H1 (cell line): ENCODE data around the gene RALGAPB. TPM values are rescaled to one million over a fixed set of nuclear protein-coding genes. Genes with fewer than 3 reads are reported as not detected.

ENCODE experiments used
- CTCF ChIA-PET: fragments of 300-600 bp; sonication (Branson Sonifier 250); formaldehyde crosslinking; loops from one replicate; lab custom pipeline; 2021; ENCODE audit not compliant: partially characterized antibody; lab: Charles Lee
- POLR2A ChIA-PET: fragments of 300-600 bp; sonication (Branson Sonifier 250); formaldehyde crosslinking; loops from one replicate; lab custom pipeline; 2021; ENCODE audit warnings: inconsistent platforms; ENCODE audit not compliant: partially characterized antibody; lab: Charles Lee
- DNase-seq, 2 experiments: peaks; one replicate each; pipeline versions ENCODE4 v3.0.0 to v3.0.0-alpha.2; 2010 to 2022; ENCODE audit warnings: low spot score in 2 of 2, low read depth in 1 of 2, mixed read lengths in 1 of 2
- FAIRE-seq: peaks from 2 replicates; lab custom pipeline; 2011; peaks lifted over from hg19 to GRCh38; lab: Jason Lieb, UNC
- H2AFZ ChIP-seq: 2 replicates; pipeline ENCODE4 v1.8.1; 2012; ENCODE audit warnings: low read length, inconsistent platforms
- H2AK5ac ChIP-seq: 2 replicates; pipeline ENCODE4 v1.6.1; 2013; ENCODE audit warnings: low read depth, low read length
- H2BK120ac ChIP-seq: replicated peaks from 2 replicates; pipeline ENCODE3; 2013; ENCODE audit warnings: low read depth, low read length, inconsistent platforms
- H2BK12ac ChIP-seq: 2 replicates; pipeline ENCODE4 v1.6.1; 2013; ENCODE audit warnings: low read depth, low read length
- H2BK15ac ChIP-seq: 2 replicates; pipeline ENCODE4 v1.6.1; 2013; ENCODE audit warnings: low read length
- H2BK20ac ChIP-seq: 2 replicates; pipeline ENCODE4 v1.6.1; 2013; ENCODE audit warnings: low read length
- H2BK5ac ChIP-seq: 2 replicates; pipeline ENCODE4 v1.6.1; 2013; ENCODE audit warnings: low read depth, low read length
- H3K14ac ChIP-seq: 2 replicates; pipeline ENCODE4 v1.6.1; 2013; ENCODE audit warnings: inconsistent platforms; ENCODE audit not compliant: insufficient read length
- H3K18ac ChIP-seq: 2 replicates; pipeline ENCODE4 v1.6.1; 2013; ENCODE audit warnings: low read length; ENCODE audit errors: extremely low read depth
- H3K23ac ChIP-seq: 2 replicates; pipeline ENCODE4 v1.6.1; 2013; ENCODE audit warnings: inconsistent platforms; ENCODE audit not compliant: insufficient read length
- H3K23me2 ChIP-seq: 2 replicates; pipeline ENCODE4 v1.6.1; 2013; ENCODE audit warnings: low read depth, low read length
- H3K27ac ChIP-seq: 2 replicates; pipeline ENCODE4 v1.6.1; 2011; ENCODE audit warnings: low read depth, low read length, inconsistent platforms
- H3K27me3 ChIP-seq, 4 experiments: replicated peaks in 1 of 4; 1 replicate in 1 of 4; 2 replicates in 3 of 4; pipeline versions ENCODE4 v1.6.1 to v1.8.1; 2011 to 2013; ENCODE audit warnings: low read length in 3 of 4, mild to moderate bottlenecking in 3 of 4, inconsistent platforms in 2 of 4, mixed read lengths in 2 of 4, moderate library complexity in 1 of 4; ENCODE audit not compliant: control insufficient read depth in 3 of 4, insufficient read depth in 3 of 4; ENCODE audit errors: extremely low read depth in 1 of 4
- H3K36me3 ChIP-seq, 4 experiments: 2 replicates each; pipeline versions ENCODE4 v1.6.1 to v1.8.1; 2011 to 2013; ENCODE audit warnings: mild to moderate bottlenecking in 4 of 4, low read length in 3 of 4, moderate library complexity in 2 of 4, control low read depth in 1 of 4, inconsistent platforms in 1 of 4; ENCODE audit not compliant: insufficient read depth in 4 of 4, control insufficient read depth in 2 of 4
- H3K4ac ChIP-seq: replicated peaks from 2 replicates; pipeline ENCODE3; 2013; ENCODE audit warnings: low read length, low read depth, mixed read lengths, inconsistent platforms; ENCODE audit not compliant: insufficient read length
- H3K4me1 ChIP-seq, 4 experiments: replicated peaks in 1 of 4; 1 replicate in 1 of 4; 2 replicates in 3 of 4; pipeline versions ENCODE4 v1.6.1 to v1.8.1; 2011 to 2013; ENCODE audit warnings: low read length in 3 of 4, inconsistent platforms in 2 of 4, mixed read lengths in 1 of 4; ENCODE audit not compliant: insufficient read depth in 4 of 4, control insufficient read depth in 3 of 4
- H3K4me2 ChIP-seq, 2 experiments: 2 replicates each; pipeline versions ENCODE4 v1.6.1 to v1.8.1; 2011 to 2013; ENCODE audit warnings: low read depth in 2 of 2, low read length in 2 of 2, control low read depth in 1 of 2, inconsistent platforms in 1 of 2, mild to moderate bottlenecking in 1 of 2; ENCODE audit not compliant: insufficient read depth in 1 of 2
- H3K4me3 ChIP-seq, 4 experiments: fragments of 200-600, 300-600 bp in 1 of 4; sonication (generic), shearing (Covaris generic), sonication (Bioruptor Twin) in 1 of 4; 2 replicates each; pipeline versions ENCODE4 v1.5.1 to v1.8.1; 2011 to 2016; ENCODE audit warnings: low read length in 4 of 4, low read depth in 3 of 4, control low read depth in 2 of 4, inconsistent platforms in 2 of 4, mild to moderate bottlenecking in 2 of 4, mixed read lengths in 1 of 4, moderate library complexity in 1 of 4; ENCODE audit not compliant: insufficient read depth in 2 of 4; ENCODE audit errors: extremely low read depth in 1 of 4
- H3K56ac ChIP-seq: replicated peaks from 2 replicates; pipeline ENCODE3; 2013; ENCODE audit warnings: low read depth, mild to moderate bottlenecking, mixed read lengths, low read length, inconsistent platforms; ENCODE audit not compliant: insufficient read length
- H3K79me1 ChIP-seq: 2 replicates; pipeline ENCODE4 v1.6.1; 2013; ENCODE audit warnings: low read depth, low read length, control low read depth
- H3K79me2 ChIP-seq, 2 experiments: 2 replicates each; pipeline versions ENCODE4 v1.6.1 to v1.8.1; 2012 to 2013; ENCODE audit warnings: low read length in 2 of 2, mild to moderate bottlenecking in 2 of 2, inconsistent platforms in 1 of 2; ENCODE audit not compliant: insufficient read depth in 2 of 2, control insufficient read depth in 1 of 2
- H3K9ac ChIP-seq, 4 experiments: replicated peaks in 1 of 4; 1 replicate in 1 of 4; 2 replicates in 3 of 4; pipeline versions ENCODE4 v1.6.1 to v1.8.1; 2011 to 2013; ENCODE audit warnings: low read depth in 3 of 4, low read length in 3 of 4, control low read depth in 2 of 4, mild to moderate bottlenecking in 2 of 4, moderate library complexity in 2 of 4, inconsistent platforms in 1 of 4; ENCODE audit errors: extremely low read depth in 1 of 4
- H3K9me3 ChIP-seq, 2 experiments: 2 replicates each; pipeline versions ENCODE4 v1.6.1 to v1.8.1; 2012 to 2013; ENCODE audit warnings: mild to moderate bottlenecking in 2 of 2, moderate library complexity in 2 of 2, control low read depth in 1 of 2, inconsistent platforms in 1 of 2, low read depth in 1 of 2, low read length in 1 of 2, mixed read lengths in 1 of 2; ENCODE audit not compliant: insufficient read depth in 2 of 2
- H4K20me1 ChIP-seq, 2 experiments: replicated peaks in 1 of 2; 2 replicates each; pipeline versions ENCODE3 to v1.8.1; 2011 to 2013; ENCODE audit warnings: inconsistent platforms in 2 of 2, low read length in 2 of 2, mild to moderate bottlenecking in 1 of 2; ENCODE audit not compliant: insufficient read depth in 2 of 2, control insufficient read depth in 1 of 2
- H4K5ac ChIP-seq: 2 replicates; pipeline ENCODE4 v1.6.1; 2013; ENCODE audit warnings: low read length, low read depth, mixed read lengths, inconsistent platforms; ENCODE audit not compliant: insufficient read length
- H4K8ac ChIP-seq: 2 replicates; pipeline ENCODE4 v1.8.0; 2013; ENCODE audit warnings: mild to moderate bottlenecking, moderate library complexity, low read length, inconsistent platforms; ENCODE audit not compliant: insufficient read depth; ENCODE audit errors: extremely low read depth
- H4K91ac ChIP-seq: replicated peaks from 2 replicates; pipeline ENCODE3; 2013; ENCODE audit warnings: low read length, mixed read lengths, inconsistent platforms; ENCODE audit not compliant: insufficient read length
- ASH2L ChIP-seq: fragments of 200-600, 300-600 bp; sonication (generic); IDR thresholded peaks from one replicate; pipeline ENCODE4 v1.7.1; 2017; ENCODE audit warnings: low read length
- CEBPB ChIP-seq: IDR thresholded peaks from 2 replicates; pipeline ENCODE4 v1.6.1; 2012; ENCODE audit warnings: low read depth, low read length
- EZH2 ChIP-seq: fragments of 200-600 bp; sonication (generic); IDR thresholded peaks from 2 replicates; pipeline ENCODE4 v1.7.1; 2012; ENCODE audit warnings: low read depth, mild to moderate bottlenecking, moderate library complexity, low read length, inconsistent platforms; ENCODE audit not compliant: severe bottlenecking
- JUND ChIP-seq: IDR thresholded peaks from 2 replicates; pipeline ENCODE4 v1.6.1; 2011; ENCODE audit warnings: mild to moderate bottlenecking, improper control_type of control experiment, low read length
- NANOG ChIP-seq: IDR thresholded peaks from 2 replicates; pipeline ENCODE4 v1.6.1; 2011; ENCODE audit warnings: low read length, low read depth, mild to moderate bottlenecking, inconsistent platforms; ENCODE audit not compliant: insufficient read depth, poor library complexity, severe bottlenecking
- PHF8 ChIP-seq: fragments of 200-600 bp; sonication (generic); conservative IDR thresholded peaks from 2 replicates; pipeline ENCODE4 v1.7.1; 2012; ENCODE audit warnings: low read depth, mild to moderate bottlenecking, inconsistent platforms, low read length, moderate library complexity
- POU5F1 ChIP-seq: IDR thresholded peaks from 2 replicates; pipeline ENCODE4 v1.6.1; 2011; ENCODE audit warnings: low read depth, mild to moderate bottlenecking, low read length, moderate library complexity
- RAD21 ChIP-seq, 2 experiments: IDR thresholded peaks in 1 of 2; conservative IDR thresholded peaks in 1 of 2; 2 replicates each; pipeline ENCODE4 v1.6.1; 2011; ENCODE audit warnings: low read depth in 2 of 2, low read length in 2 of 2, improper control_type of control experiment in 1 of 2, inconsistent platforms in 1 of 2, mild to moderate bottlenecking in 1 of 2, moderate library complexity in 1 of 2
- SIX5 ChIP-seq: IDR thresholded peaks from 2 replicates; pipeline ENCODE4 v1.6.1; 2011; ENCODE audit warnings: mild to moderate bottlenecking, low read depth, low read length
- SP4 ChIP-seq: IDR thresholded peaks from 2 replicates; pipeline ENCODE4 v1.6.1; 2012; ENCODE audit warnings: low read length, inconsistent platforms
- TBP ChIP-seq: IDR thresholded peaks from 2 replicates; pipeline ENCODE4 v1.6.1; 2011; ENCODE audit warnings: low read depth, low read length, improper control_type of control experiment
- TCF12 ChIP-seq: IDR thresholded peaks from 2 replicates; pipeline ENCODE4 v1.6.1; 2011; ENCODE audit warnings: low read depth, mild to moderate bottlenecking, low read length
- WGBS, 2 experiments: shearing (Covaris generic) in 1 of 2; methylation state at CpG; one replicate each; pipeline versions ENCODE4 v1.1.6 to v1.1.7; 2013 to 2015; ENCODE audit warnings: low lambda C conversion rate in 2 of 2, mixed read lengths in 2 of 2, inconsistent platforms in 1 of 2, low coverage in 1 of 2, missing lambda C conversion rate in 1 of 2; ENCODE audit not compliant: insufficient replicate concordance in 2 of 2, insufficient coverage in 1 of 2, insufficient read length in 1 of 2; ENCODE audit errors: extremely low coverage in 1 of 2, missing lambda C conversion rate in 1 of 2; 5-methylcytosine and 5-hydroxymethylcytosine counted together
- polyA plus RNA-seq, 7 experiments: library from polyadenylated mRNA; depleted of rRNA in 3 of 7; stranded (reverse) in 5 of 7; unstranded in 2 of 7; fragments of >200 nt in 5 of 7; fragments of 200-250 nt in 2 of 7; gene quantifications; 1 replicate in 5 of 7; 2 replicates in 1 of 7; 4 replicates in 1 of 7; pipeline versions ENCODE4 v1.2.1 to v1.2.3, GENCODE V29; 2011 to 2013; ENCODE audit warnings: missing spikeins in 2 of 7, mixed read lengths in 2 of 7
- total RNA-seq: library from RNA; stranded (reverse); fragmentation: NEBNext Ultra II Directional; extraction: Animal tissue kit (Norgen Biotek cat#: 25700); gene quantifications from 2 replicates; pipeline ENCODE4 v1.2.1, GENCODE V29; 2021

RALGAPB gene
- total and polyA plus RNA-seq, 2 of the 8 experiments (the other 6 are each of a cell fraction or from before 2014, with no cell fraction given): 10.6 to 35.1 TPM

DNA sequence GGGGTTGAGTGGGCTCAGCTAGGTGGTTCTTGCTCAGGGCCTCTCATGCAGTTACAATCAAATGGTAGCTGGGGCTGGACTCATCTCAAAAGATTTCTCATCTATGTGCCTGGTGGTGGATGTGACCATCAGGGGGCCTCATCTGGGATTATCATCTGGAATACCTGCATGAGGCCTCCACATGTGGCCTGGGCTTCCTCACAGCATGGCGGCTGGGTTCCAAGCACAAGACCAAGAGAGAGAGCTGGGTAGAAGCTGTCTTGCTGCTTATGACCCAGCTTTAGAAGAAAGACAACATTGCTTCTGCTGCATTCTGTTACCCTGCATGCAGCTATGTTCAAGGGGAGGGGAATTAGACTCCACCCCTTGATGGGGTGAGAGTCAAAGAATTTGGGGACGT, 151.4 kb downstream of the RALGAPB start:
- no peak for FAIRE-seq
- Histone ChIP-seq H3K56ac (no peak overlapping the region), H2AK5ac (no peak overlapping the region), H4K20me1 (no peaks in the 10 kb centered on the region), H2BK12ac (no peak overlapping the region), H3K27ac (no peak overlapping the region), H3K79me1 (no peaks in the 10 kb centered on the region), H3K4me1 (peaks cover 0 to 11% (median 3%) of the 10 kb centered on the region in 4 experiments; a peak in 4 of 7 replicates), H3K14ac (no peak overlapping the region), H4K91ac (no peak overlapping the region), H2BK20ac (no peak overlapping the region), H4K8ac (no peak overlapping the region), H2AFZ (no peak overlapping the region), H3K4me2 (no peak overlapping the region), H2BK5ac (no peak overlapping the region), H3K23me2 (peaks cover 6% of the 10 kb centered on the region; the same call in 1 of the 2 replicates), H3K9ac (no peak overlapping the region), H4K5ac (no peak overlapping the region), H3K23ac (no peak overlapping the region), H3K36me3 (no peaks in the 10 kb centered on the region), H3K79me2 (no peaks in the 10 kb centered on the region), H3K27me3 (no peaks in the 10 kb centered on the region; a peak in 1 of 7 replicates), H3K4ac (no peak overlapping the region), H3K18ac (no peak overlapping the region), H3K9me3 (no peaks in the 10 kb centered on the region), H2BK120ac (no peak overlapping the region), H2BK15ac (no peak overlapping the region), H3K4me3 (no peak overlapping the region)
- ChIA-PET CTCF (interaction anchor here (2.2 kb wide), 1 partner anchor 10 kb away, joined by 9 read pairs; no protein-coding TSS in a partner anchor), POLR2A (no interaction called here)
- 75% methylated on average over 2 of the region's 2 CpGs; no CpG with 5 or more reads in 1 of the 2 experiments for WGBS, 2 experiments
- no peak for DNase-seq
- no peak for TF ChIP-seq RAD21 (IDR thresholded peaks at IDR 0.05 in 1 of 2, conservative IDR thresholded peaks at IDR 0.05 in 1 of 2; ENCODE audit: low read depth in 2 of 2, low read length in 2 of 2)
- TF ChIP-seq PHF8: no peak
- no peak for TF ChIP-seq SP4
- no peak for TF ChIP-seq POU5F1
- TF ChIP-seq TBP: no peak
- no peak for TF ChIP-seq ASH2L
- no peak for TF ChIP-seq NANOG
- TF ChIP-seq SIX5: no peak
- no peak for TF ChIP-seq TCF12
- no peak for TF ChIP-seq EZH2
- no peak for TF ChIP-seq CEBPB
- TF ChIP-seq JUND: no peak
